ENCODE data around the gene TMEM116.

The TMEM116 gene

DNA sequence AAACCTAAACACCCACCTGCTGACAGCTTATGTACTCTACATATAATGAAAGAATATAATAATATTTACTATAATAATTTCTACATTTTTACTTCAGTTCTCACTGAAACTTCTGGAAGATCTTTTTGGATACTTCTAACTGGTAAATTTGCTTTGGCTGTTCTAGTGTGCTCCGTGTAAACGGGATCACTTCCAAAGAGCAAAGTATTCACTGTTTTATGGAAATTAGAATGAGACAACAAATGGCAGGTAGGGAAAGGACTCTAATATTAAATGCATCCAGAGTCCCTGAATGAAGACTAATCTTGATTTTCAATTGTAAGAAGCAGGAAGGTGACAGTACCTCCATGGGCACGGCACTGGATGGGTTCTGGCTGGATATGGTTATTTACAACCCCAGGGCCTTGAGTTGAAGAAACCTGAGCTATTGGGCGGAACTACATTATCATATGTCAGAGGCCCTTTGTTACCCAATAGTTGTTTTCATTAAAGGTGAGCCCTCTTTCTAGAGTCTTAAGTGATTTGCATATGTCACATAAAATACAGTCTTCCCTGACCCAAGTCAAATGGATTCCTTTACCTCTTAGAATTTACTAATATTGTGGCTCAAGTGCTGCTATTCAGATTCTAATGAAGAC, 10.9 kb upstream of the TMEM116 start:
- Histone ChIP-seq H4K20me1 (ENCODE audit: control insufficient read depth, insufficient read depth, low read depth, low read length) (peaks cover 25% of the 10 kb centered on the region), H3K9me3 (ENCODE audit: control insufficient read depth, insufficient read depth, low read length) (no peaks in the 10 kb centered on the region), H3K4me3 (ENCODE audit: low read length) (no peak overlapping the region), H3K9me2 (replicated peaks; ENCODE audit: control insufficient read depth, low read length) (no peaks in the 10 kb centered on the region), H3K27ac (ENCODE audit: low read depth, low read length) (no peak overlapping the region), H3K4me2 (ENCODE audit: low read length) (no peak overlapping the region), H3K4me1 (ENCODE audit: control insufficient read depth, low read length) (peaks cover 33% of the 10 kb centered on the region), H3K36me3 (ENCODE audit: control insufficient read depth, low read length) (peaks cover 80% of the 10 kb centered on the region), H3K79me2 (ENCODE audit: control insufficient read depth, low read length) (peaks cover 68% of the 10 kb centered on the region), H3F3A (ENCODE audit: control insufficient read depth, insufficient read depth) (peaks cover 58% of the 10 kb centered on the region), H3K27me3 (ENCODE audit: control insufficient read depth, low read length) (no peaks in the 10 kb centered on the region)
- TF ChIP-seq EZH2phosphoT487 (IDR thresholded peaks at IDR 0.05; ENCODE audit: borderline replicate concordance, low read length): no peak
- TF ChIP-seq, protein P1, sequence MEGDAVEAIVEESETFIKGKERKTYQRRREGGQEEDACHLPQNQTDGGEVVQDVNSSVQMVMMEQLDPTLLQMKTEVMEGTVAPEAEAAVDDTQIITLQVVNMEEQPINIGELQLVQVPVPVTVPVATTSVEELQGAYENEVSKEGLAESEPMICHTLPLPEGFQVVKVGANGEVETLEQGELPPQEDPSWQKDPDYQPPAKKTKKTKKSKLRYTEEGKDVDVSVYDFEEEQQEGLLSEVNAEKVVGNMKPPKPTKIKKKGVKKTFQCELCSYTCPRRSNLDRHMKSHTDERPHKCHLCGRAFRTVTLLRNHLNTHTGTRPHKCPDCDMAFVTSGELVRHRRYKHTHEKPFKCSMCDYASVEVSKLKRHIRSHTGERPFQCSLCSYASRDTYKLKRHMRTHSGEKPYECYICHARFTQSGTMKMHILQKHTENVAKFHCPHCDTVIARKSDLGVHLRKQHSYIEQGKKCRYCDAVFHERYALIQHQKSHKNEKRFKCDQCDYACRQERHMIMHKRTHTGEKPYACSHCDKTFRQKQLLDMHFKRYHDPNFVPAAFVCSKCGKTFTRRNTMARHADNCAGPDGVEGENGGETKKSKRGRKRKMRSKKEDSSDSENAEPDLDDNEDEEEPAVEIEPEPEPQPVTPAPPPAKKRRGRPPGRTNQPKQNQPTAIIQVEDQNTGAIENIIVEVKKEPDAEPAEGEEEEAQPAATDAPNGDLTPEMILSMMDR (IDR thresholded peaks at IDR 0.05; ENCODE audit: low read depth, low read length, poor library complexity, severe bottlenecking): no peak

DNA sequence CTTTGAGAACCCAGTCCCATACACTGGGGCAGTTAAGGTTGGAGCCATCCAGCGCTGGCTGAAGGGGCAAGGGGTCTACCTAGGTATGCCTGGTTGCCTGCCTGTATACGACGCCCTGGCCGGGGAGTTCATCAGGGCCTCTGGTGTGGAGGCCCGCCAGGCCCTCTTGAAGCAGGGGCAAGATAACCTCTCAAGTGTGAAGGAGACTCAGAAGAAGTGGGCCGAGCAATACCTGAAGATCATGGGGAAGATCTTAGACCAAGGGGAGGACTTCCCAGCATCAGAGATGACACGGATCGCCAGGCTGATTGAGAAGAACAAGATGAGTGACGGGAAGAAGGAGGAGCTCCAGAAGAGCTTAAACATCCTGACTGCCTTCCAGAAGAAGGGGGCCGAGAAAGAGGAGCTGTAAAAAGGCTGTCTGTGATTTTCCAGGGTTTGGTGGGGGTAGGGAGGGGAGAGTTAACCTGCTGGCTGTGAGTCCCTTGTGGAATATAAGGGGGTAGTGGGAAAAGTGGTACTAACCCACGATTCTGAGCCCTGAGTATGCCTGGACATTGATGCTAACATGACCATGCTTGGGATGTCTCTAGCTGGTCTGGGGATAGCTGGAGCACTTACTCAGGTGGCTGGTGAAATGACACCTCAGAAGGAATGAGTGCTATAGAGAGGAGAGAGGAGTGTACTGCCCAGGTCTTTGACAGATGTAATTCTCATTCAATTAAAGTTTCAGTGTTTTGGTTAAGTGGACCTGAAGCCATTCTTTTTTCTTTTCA, 9.5 kb upstream of the TMEM116 start:
- H4K20me1 ChIP-seq (ENCODE audit: control insufficient read depth, insufficient read depth, low read depth, low read length): peaks cover 33% of the 10 kb centered on the region
- peaks cover 47% of the 10 kb centered on the region for H3F3A ChIP-seq (ENCODE audit: control insufficient read depth, insufficient read depth)
- TF ChIP-seq, protein P1 (IDR thresholded peaks at IDR 0.05; ENCODE audit: low read depth, low read length, poor library complexity, severe bottlenecking): no peak
- TF ChIP-seq EZH2phosphoT487 (IDR thresholded peaks at IDR 0.05; ENCODE audit: borderline replicate concordance, low read length): no peak
- peaks cover 80% of the 10 kb centered on the region for H3K36me3 ChIP-seq (ENCODE audit: control insufficient read depth, low read length)
- no peak overlapping the region for H3K27ac ChIP-seq (ENCODE audit: low read depth, low read length)
- no peaks in the 10 kb centered on the region for H3K27me3 ChIP-seq (ENCODE audit: control insufficient read depth, low read length)
- peaks cover 83% of the 10 kb centered on the region for H3K79me2 ChIP-seq (ENCODE audit: control insufficient read depth, low read length)
- no peak overlapping the region for H3K4me2 ChIP-seq (ENCODE audit: low read length)
- no peak overlapping the region for H3K4me3 ChIP-seq (ENCODE audit: low read length)
- no peaks in the 10 kb centered on the region for H3K9me3 ChIP-seq (ENCODE audit: control insufficient read depth, insufficient read depth, low read length)
- peaks cover 29% of the 10 kb centered on the region for H3K4me1 ChIP-seq (ENCODE audit: control insufficient read depth, low read length)
- no peaks in the 10 kb centered on the region for H3K9me2 ChIP-seq (replicated peaks; ENCODE audit: control insufficient read depth, low read length)

DNA sequence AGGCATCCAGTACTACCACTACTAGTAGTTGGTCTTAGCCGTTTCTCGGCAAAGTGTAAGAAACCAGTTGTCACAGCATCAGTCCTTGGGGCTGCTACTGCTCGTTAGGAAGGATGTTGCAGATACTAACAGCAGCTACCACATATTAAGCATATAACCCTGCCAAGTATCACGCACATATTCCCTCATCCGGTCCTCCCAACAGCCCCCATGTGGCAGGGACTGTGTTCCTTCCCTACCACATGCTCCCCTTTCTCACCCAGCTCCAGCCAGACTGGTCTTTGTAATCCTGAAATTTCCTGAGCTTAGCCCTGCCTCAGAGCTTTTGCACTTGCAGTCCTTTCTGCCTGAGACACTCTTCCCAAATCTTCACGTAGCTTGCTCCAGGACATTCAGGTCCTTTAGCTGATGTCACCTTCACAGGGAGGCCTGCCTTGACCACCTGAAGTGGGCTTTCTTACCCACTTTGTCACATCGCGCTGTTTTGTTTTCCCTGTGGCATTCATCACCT, 8.0 kb upstream of the TMEM116 start:
- Histone ChIP-seq H3K4me1 (ENCODE audit: control insufficient read depth, low read length) (peaks cover 27% of the 10 kb centered on the region), H3K4me3 (ENCODE audit: low read length) (no peak overlapping the region), H3K9me3 (ENCODE audit: control insufficient read depth, insufficient read depth, low read length) (no peaks in the 10 kb centered on the region), H3K36me3 (ENCODE audit: control insufficient read depth, low read length) (peaks cover 87% of the 10 kb centered on the region), H4K20me1 (ENCODE audit: control insufficient read depth, insufficient read depth, low read depth, low read length) (peaks cover 41% of the 10 kb centered on the region), H3K27me3 (ENCODE audit: control insufficient read depth, low read length) (no peaks in the 10 kb centered on the region), H3F3A (ENCODE audit: control insufficient read depth, insufficient read depth) (peaks cover 33% of the 10 kb centered on the region), H3K79me2 (ENCODE audit: control insufficient read depth, low read length) (peaks cover 92% of the 10 kb centered on the region), H3K4me2 (ENCODE audit: low read length) (no peak overlapping the region), H3K27ac (ENCODE audit: low read depth, low read length) (no peak overlapping the region), H3K9me2 (replicated peaks; ENCODE audit: control insufficient read depth, low read length) (no peaks in the 10 kb centered on the region)
- TF ChIP-seq, protein P1 (IDR thresholded peaks at IDR 0.05; ENCODE audit: low read depth, low read length, poor library complexity, severe bottlenecking): no peak
- TF ChIP-seq EZH2phosphoT487 (IDR thresholded peaks at IDR 0.05; ENCODE audit: borderline replicate concordance, low read length): no peak

Measured in DOHH2 (cell line).